ENCODE results near the gene MEGF11.
A peak's percentile ranks its signal among the peaks of the same experiment; 100 is the strongest.

Gene MEGF11

GRCh38 chr15:65937054-65937453 lies 316.5 kb downstream of the MEGF11 start:
- DNase-seq, result peak in 1 of 14 donors; percentile 17

- DNase-seq, result peak in 1 of 14 donors; percentile 83
Measured at GRCh38 chr15:65936282-65936681, 317.3 kb downstream of the MEGF11 start.

- DNase-seq, result no peak
Measured at GRCh38 chr15:65935391-65935790, 318.2 kb downstream of the MEGF11 start.

- peak in 1 of 14 donors; percentile 74 for DNase-seq
Measured at GRCh38 chr15:65931221-65931620, 322.3 kb downstream of the MEGF11 start.

- no peak for DNase-seq
Measured at GRCh38 chr15:65930134-65930533, 323.4 kb downstream of the MEGF11 start.

GRCh38 chr15:65929573-65929972 lies 324.0 kb downstream of the MEGF11 start:
- no peak for DNase-seq

GRCh38 chr15:65927545-65927944 lies 326.0 kb downstream of the MEGF11 start:
- DNase-seq, result no peak

- no peak for DNase-seq
Measured at GRCh38 chr15:65926899-65927298, 326.7 kb downstream of the MEGF11 start.

GRCh38 chr15:65926459-65926858 lies 327.1 kb downstream of the MEGF11 start:
- no peak for DNase-seq

GRCh38 chr15:65925338-65925737 lies 328.2 kb downstream of the MEGF11 start:
- DNase-seq, result no peak

GRCh38 chr15:65924004-65924403 lies 329.5 kb downstream of the MEGF11 start:
- no peak for DNase-seq

- DNase-seq, result peak in 1 of 14 donors; percentile 62
Measured at GRCh38 chr15:65923264-65923663, 330.3 kb downstream of the MEGF11 start.

- DNase-seq, result no peak
Measured at GRCh38 chr15:65922621-65923020, 330.9 kb downstream of the MEGF11 start.

- peak in 6 of 14 donors; percentile 4 to 68 (median 14) for DNase-seq
Measured at GRCh38 chr15:65921780-65922179, 331.8 kb downstream of the MEGF11 start.

- DNase-seq, result no peak
Measured at GRCh38 chr15:65920825-65921309, 332.7 kb downstream of the MEGF11 start.

GRCh38 chr15:65920121-65920520 lies 333.4 kb downstream of the MEGF11 start:
- no peak for DNase-seq

- DNase-seq, result no peak
Measured at GRCh38 chr15:65919353-65919752, 334.2 kb downstream of the MEGF11 start.

- DNase-seq, result no peak
Measured at GRCh38 chr15:65918945-65919344, 334.6 kb downstream of the MEGF11 start.

GRCh38 chr15:65918357-65918920 lies 335.1 kb downstream of the MEGF11 start:
- DNase-seq, result no peak

GRCh38 chr15:65917936-65918335 lies 335.6 kb downstream of the MEGF11 start:
- no peak for DNase-seq

GRCh38 chr15:65917407-65917756 lies 336.2 kb downstream of the MEGF11 start:
- DNase-seq, result no peak

- peak in 13 of 14 donors; percentile 15 to 79 (median 52) for DNase-seq
Measured at GRCh38 chr15:65916664-65917406, 336.7 kb downstream of the MEGF11 start.

- DNase-seq, result no peak
Measured at GRCh38 chr15:65916041-65916663, 337.4 kb downstream of the MEGF11 start.
